ENCODE data around the gene CNN3.

DNA sequence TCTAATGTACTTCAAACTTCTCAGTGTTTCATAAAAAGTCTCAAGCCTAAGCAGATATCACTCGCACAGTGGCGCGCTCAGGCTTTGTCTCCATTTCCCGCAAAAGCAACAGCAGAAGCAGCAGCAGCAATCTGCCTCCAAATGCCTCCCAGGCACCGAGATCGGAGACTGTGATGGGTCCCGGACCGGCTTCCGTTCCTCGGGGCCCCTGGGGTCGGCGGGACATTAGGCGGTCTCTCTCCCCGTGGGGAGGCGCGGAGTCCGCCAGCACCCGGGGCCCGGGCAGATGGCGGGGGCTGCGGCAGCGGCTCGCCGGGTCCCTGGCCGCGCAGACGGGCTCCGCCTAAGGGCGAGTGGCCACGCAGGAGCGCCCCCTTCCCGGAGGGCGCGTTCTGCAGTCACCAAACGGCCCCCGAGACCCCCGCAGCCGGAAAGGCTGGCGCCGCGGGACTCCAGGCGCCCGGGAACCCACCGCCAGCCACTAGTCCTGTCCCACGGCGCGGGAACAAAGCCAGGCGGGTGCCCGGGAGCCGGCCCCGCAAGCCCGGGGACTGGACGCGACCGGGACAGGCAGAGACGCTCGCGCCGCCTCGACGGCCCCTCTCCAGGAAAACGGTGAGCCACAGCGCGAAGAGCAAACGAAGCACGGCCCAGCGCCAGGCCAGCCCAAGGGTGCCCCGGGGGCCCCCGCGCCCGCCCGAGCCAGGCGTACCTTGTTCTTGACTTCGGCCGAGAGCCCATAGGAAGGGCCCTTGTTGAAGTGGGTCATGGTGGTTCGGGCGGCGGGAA is 590 bp downstream of the CNN3 start:
- TF ChIP-seq TCF12 (IDR thresholded peaks at IDR 0.05) (no peak), NRF1 (IDR thresholded peaks at IDR 0.05; ENCODE audit: low read depth, low read length) (no peak), FOXM1 (IDR thresholded peaks at IDR 0.05; ENCODE audit: low read depth) (no peak), EP300 (IDR thresholded peaks at IDR 0.05; ENCODE audit: borderline replicate concordance in 1 of 2, low read depth in 1 of 2, low read length in 1 of 2) (no peak), MXI1 (IDR thresholded peaks at IDR 0.05; ENCODE audit: low read depth, low read length) (no peak; the same call in 1 of the 2 replicates), RAD21 (IDR thresholded peaks at IDR 0.05; ENCODE audit: low read length) (0 out of 2 replicates have a peak, but pooled peaks have one; percentile 27), RCOR1 (IDR thresholded peaks at IDR 0.05; ENCODE audit: low read length) (no peak)
- TF ChIP-seq, protein P1, sequence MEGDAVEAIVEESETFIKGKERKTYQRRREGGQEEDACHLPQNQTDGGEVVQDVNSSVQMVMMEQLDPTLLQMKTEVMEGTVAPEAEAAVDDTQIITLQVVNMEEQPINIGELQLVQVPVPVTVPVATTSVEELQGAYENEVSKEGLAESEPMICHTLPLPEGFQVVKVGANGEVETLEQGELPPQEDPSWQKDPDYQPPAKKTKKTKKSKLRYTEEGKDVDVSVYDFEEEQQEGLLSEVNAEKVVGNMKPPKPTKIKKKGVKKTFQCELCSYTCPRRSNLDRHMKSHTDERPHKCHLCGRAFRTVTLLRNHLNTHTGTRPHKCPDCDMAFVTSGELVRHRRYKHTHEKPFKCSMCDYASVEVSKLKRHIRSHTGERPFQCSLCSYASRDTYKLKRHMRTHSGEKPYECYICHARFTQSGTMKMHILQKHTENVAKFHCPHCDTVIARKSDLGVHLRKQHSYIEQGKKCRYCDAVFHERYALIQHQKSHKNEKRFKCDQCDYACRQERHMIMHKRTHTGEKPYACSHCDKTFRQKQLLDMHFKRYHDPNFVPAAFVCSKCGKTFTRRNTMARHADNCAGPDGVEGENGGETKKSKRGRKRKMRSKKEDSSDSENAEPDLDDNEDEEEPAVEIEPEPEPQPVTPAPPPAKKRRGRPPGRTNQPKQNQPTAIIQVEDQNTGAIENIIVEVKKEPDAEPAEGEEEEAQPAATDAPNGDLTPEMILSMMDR (IDR thresholded peaks at IDR 0.05): peak; percentile 51
- TF ChIP-seq, protein P2, sequence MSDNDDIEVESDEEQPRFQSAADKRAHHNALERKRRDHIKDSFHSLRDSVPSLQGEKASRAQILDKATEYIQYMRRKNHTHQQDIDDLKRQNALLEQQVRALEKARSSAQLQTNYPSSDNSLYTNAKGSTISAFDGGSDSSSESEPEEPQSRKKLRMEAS (IDR thresholded peaks at IDR 0.05; ENCODE audit: low read depth): no peak
